Testis (tissue), 3 donors: ENCODE measurements around the gene PML. TPM values are rescaled to one million over a fixed set of nuclear protein-coding genes. Genes with fewer than 3 reads are reported as not detected.

Experiments
- DNase-seq: peaks from one replicate; pipeline ENCODE4 v3.0.0-alpha.2; 2019
- H3K27ac ChIP-seq, 2 donors: fragments of 200-600 bp; sonication (generic); one replicate each; pipeline ENCODE4 v1.5.1; 2019
- H3K27me3 ChIP-seq: fragments of 200-600 bp; sonication (generic); one replicate; pipeline ENCODE4 v1.5.1; 2019
- H3K36me3 ChIP-seq: fragments of 200-600 bp; sonication (generic); one replicate; pipeline ENCODE4 v1.5.1; 2017; ENCODE audit warnings: low read depth; ENCODE audit errors: missing control alignments
- H3K4me1 ChIP-seq: fragments of 200-600 bp; sonication (generic); one replicate; pipeline ENCODE4 v1.5.1; 2019
- H3K4me3 ChIP-seq, 2 donors: fragments of 200-600 bp; sonication (generic); one replicate each; pipeline ENCODE4 v1.5.1; 2017 to 2019
- H3K9me3 ChIP-seq: fragments of 200-600 bp; sonication (generic); one replicate; pipeline ENCODE4 v1.5.1; 2017
- CTCF ChIP-seq, 3 experiments: fragments of 450-650 bp in 2 of 3; fragments of 200-600 bp in 1 of 3; sonication (generic) in 1 of 3; IDR thresholded peaks; one replicate each; pipeline ENCODE4 v1.5.1; 2016 to 2019; ENCODE audit warnings: antibody characterized with exemption in 3 of 3, mild to moderate bottlenecking in 2 of 3, moderate library complexity in 1 of 3
- POLR2A ChIP-seq: fragments of 450-650 bp; IDR thresholded peaks from one replicate; pipeline ENCODE4 v1.6.1; 2017; ENCODE audit warnings: antibody characterized with exemption, mild to moderate bottlenecking, moderate library complexity
- WGBS, 2 donors: methylation state at CpG; one replicate each; pipeline ENCODE4 v1.1.5; 2018; 5-methylcytosine and 5-hydroxymethylcytosine counted together
- intact Hi-C: fragments of 100-400 bp; cut with DNase I; formaldehyde crosslinking; loops from one replicate; pipeline ENCODE4 v1.15.1; 2023; ENCODE audit warnings: low total_unique reads
- polyA plus RNA-seq: library from polyadenylated mRNA; stranded (reverse); fragments of 350-450 nt; fragmentation: Illumina TruSeq; extraction: RNeasy Lipid Tissue Mini Kit (QIAGEN cat#74804); gene quantifications from one replicate; pipeline ENCODE4 v1.2.3, GENCODE V29; 2014; ENCODE audit warnings: low read depth, low replicate concordance; ENCODE audit not compliant: insufficient read depth
- total RNA-seq, 2 donors: library from RNA; depleted of rRNA; stranded (reverse); fragments of >200 nt; gene quantifications; one replicate each; pipeline ENCODE4 v1.2.3, GENCODE V29; 2016

PML gene
- total and polyA plus RNA-seq, 3 donors from 2014 or later: 20.9 to 59.5 (median 53.9) TPM

- no peak overlapping the region for H3K4me3 ChIP-seq
- 60% methylated on average over 18 to 21 of the region's 21 CpGs for WGBS, 2 donors
- H3K9me3 ChIP-seq: no peaks in the 10 kb centered on the region
- no peaks in the 10 kb centered on the region for H3K36me3 ChIP-seq
- H3K27ac ChIP-seq: no peak overlapping the region
- intact Hi-C loops: loop anchor here (10.0 kb wide), 1 partner anchor 52 kb away; no protein-coding TSS in a partner anchor
- peak; percentile 83 for DNase-seq
- TF ChIP-seq POLR2A (no peak), CTCF (IDR thresholded peaks at IDR 0.05) (peak; percentile 36 to 52 (median 43))
- no peaks in the 10 kb centered on the region for H3K27me3 ChIP-seq
- H3K4me1 ChIP-seq: peaks cover 28% of the 10 kb centered on the region
These were observed 42.0 kb downstream of the PML start for GRCh38 chr15:74036271-74037170.

- Histone ChIP-seq H3K36me3 (no peaks in the 10 kb centered on the region), H3K27me3 (no peaks in the 10 kb centered on the region), H3K27ac (no peak overlapping the region), H3K4me3 (no peak overlapping the region), H3K4me1 (peaks cover 28% of the 10 kb centered on the region), H3K9me3 (no peaks in the 10 kb centered on the region)
- TF ChIP-seq CTCF (IDR thresholded peaks at IDR 0.05) (no peak), POLR2A (no peak)
- DNase-seq: no peak
- intact Hi-C loops: loop anchor here (10.0 kb wide), 1 partner anchor 53 kb away; no protein-coding TSS in a partner anchor
- 64 to 73% methylated on average over 17 to 21 of the region's 21 CpGs for WGBS, 2 donors
These were observed 42.9 kb downstream of the PML start for GRCh38 chr15:74037171-74038117.

GRCh38 chr15:74038707-74039655 lies 44.5 kb downstream of the PML start:
- no peak for TF ChIP-seq POLR2A
- no peak for TF ChIP-seq CTCF (IDR thresholded peaks at IDR 0.05)
- Histone ChIP-seq H3K4me1 (peaks cover 40% of the 10 kb centered on the region), H3K27ac (peak overlapping the region in 1 of 2 donors; percentile 59), H3K9me3 (no peaks in the 10 kb centered on the region), H3K4me3 (no peak overlapping the region), H3K36me3 (no peaks in the 10 kb centered on the region), H3K27me3 (no peaks in the 10 kb centered on the region)
- intact Hi-C loops: loop anchor here (10.0 kb wide), 1 partner anchor 54 kb away; no protein-coding TSS in a partner anchor
- 60 to 61% methylated on average over 9 of the region's 9 CpGs for WGBS, 2 donors
- no peak for DNase-seq

GRCh38 chr15:74039656-74040010 lies 45.1 kb downstream of the PML start:
- Histone ChIP-seq H3K27me3 (no peaks in the 10 kb centered on the region), H3K36me3 (no peaks in the 10 kb centered on the region), H3K4me3 (no peak overlapping the region), H3K27ac (peak overlapping the region in 1 of 2 donors; percentile 59), H3K4me1 (peaks cover 45% of the 10 kb centered on the region), H3K9me3 (no peaks in the 10 kb centered on the region)
- TF ChIP-seq CTCF (IDR thresholded peaks at IDR 0.05) (no peak), POLR2A (no peak)
- intact Hi-C loops: loop anchor here (10.0 kb wide), 1 partner anchor 55 kb away; no protein-coding TSS in a partner anchor
- 62 to 85% methylated on average over 4 to 5 of the region's 5 CpGs for WGBS, 2 donors
- DNase-seq: no peak
